Activated naive CD8-positive, alpha-beta T cell treated with anti-CD3 and anti-CD28 coated beads, Interleukin-2, amount 10 ng/mL, durations not matched to agents 7 days and 5 days (primary cell): Measurements from ENCODE around the gene KLHL13. TPM values are rescaled to one million over a fixed set of nuclear protein-coding genes. Genes with fewer than 3 reads are reported as not detected.

ENCODE experiments used
- total RNA-seq, 2 experiments: library from RNA; stranded (reverse); gene quantifications; one replicate each; pipeline ENCODE4 v1.2.3, GENCODE V29; 2021

The KLHL13 gene
- total RNA-seq, 2 experiments from 2014 or later, result 0.47 to 0.48 TPM

Other genes with a start within 250 kb of the KLHL13 start
- 10 to 100 TPM; 22.7 to 23.1 TPM for gene WDR44, start 229.3 kb upstream of the KLHL13 start, total RNA-seq